ENCODE data around the gene FTCD.

FTCD gene

DNA sequence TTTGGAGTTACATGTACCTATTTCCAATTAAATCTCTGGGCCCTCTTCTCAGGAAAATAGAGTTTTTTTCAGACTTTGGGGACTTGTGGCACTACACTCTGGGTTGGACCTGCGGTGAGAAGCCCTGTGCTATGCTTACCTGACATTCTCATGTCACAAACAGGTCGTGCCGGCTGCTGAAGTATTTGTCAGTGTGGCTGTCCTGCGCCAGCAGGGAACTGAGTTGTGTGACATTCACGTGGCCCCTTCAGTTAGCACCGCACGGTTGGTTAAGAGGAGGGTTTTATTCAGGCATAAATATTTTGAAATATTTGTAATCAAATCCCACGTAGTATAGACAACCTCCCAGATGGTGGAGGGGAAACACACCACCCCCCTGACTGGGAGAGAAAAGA, 63.8 kb downstream of the FTCD start:
- no peak for DNase-seq

GRCh38 chr21:46091118-46091517, 64.3 kb downstream of the FTCD start:
- no peak for DNase-seq

GRCh38 chr21:46089285-46089684, 66.1 kb downstream of the FTCD start:
- DNase-seq = no peak

DNA sequence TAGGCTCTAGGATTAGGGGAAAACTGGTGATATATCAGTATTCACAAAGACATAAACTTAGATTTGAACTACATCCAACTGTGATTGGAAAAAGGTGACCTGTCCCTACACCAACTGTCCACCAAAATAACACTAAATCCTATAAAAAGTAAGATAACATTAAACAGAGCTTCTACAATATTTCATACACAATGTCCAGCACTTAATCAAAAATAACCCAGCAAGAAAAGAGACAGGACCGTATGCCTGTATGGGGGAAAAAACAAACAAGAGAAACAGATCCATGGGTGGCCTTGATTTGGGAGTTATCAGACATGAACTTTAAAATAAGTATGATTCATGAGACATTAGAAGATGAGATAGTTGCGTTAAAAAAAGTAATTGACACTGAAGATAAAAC, 67.2 kb downstream of the FTCD start:
- DNase-seq = no peak

GRCh38 chr21:46087641-46088040, 67.7 kb downstream of the FTCD start:
- DNase-seq = no peak
